Measurements from ENCODE around the gene ROBO3.

GRCh38 chr11:124868331-124869274, 3.4 kb downstream of the ROBO3 start:
- TF ChIP-seq CTCF (IDR thresholded peaks at IDR 0.05), result no peak
- no peak for TF ChIP-seq EZH2 (IDR thresholded peaks at IDR 0.05; ENCODE audit: borderline replicate concordance, insufficient read depth, low read depth, low read length, poor library complexity, severe bottlenecking)
